Neuronal stem cell (in vitro differentiated cells): Measurements from ENCODE around the gene SAMD15. TPM values are rescaled to one million over a fixed set of nuclear protein-coding genes. Genes with fewer than 3 reads are reported as not detected.
"Not testable (repeated sequence)": the region's sequence is repeated elsewhere in the genome, so short reads cannot be mapped to it uniquely, and the experiment has no call there.

Source experiments
- DNase-seq: peaks from one replicate; pipeline ENCODE4 v3.0.0-alpha.2; 2013; ENCODE audit warnings: low spot score
- H2AFZ ChIP-seq: one replicate; pipeline ENCODE4 v1.6.1; 2013; ENCODE audit warnings: mild to moderate bottlenecking, low read length, inconsistent platforms
- H2AK5ac ChIP-seq: 2 replicates; pipeline ENCODE4 v1.6.1; 2013; ENCODE audit warnings: low read depth, mild to moderate bottlenecking, inconsistent platforms, low read length, moderate library complexity, mixed read lengths
- H2BK120ac ChIP-seq: 2 replicates; pipeline ENCODE4 v1.6.1; 2013; ENCODE audit warnings: low read depth, mild to moderate bottlenecking, inconsistent platforms, low read length, moderate library complexity, mixed read lengths
- H2BK12ac ChIP-seq: one replicate; pipeline ENCODE4 v1.6.1; 2013; ENCODE audit warnings: low read length, inconsistent platforms
- H2BK15ac ChIP-seq: 2 replicates; pipeline ENCODE4 v1.6.1; 2013; ENCODE audit warnings: mild to moderate bottlenecking, low read length, inconsistent platforms, mixed read lengths
- H2BK5ac ChIP-seq: one replicate; pipeline ENCODE4 v1.6.1; 2013; ENCODE audit warnings: inconsistent platforms, mild to moderate bottlenecking, low read length, moderate library complexity
- H3K14ac ChIP-seq: one replicate; pipeline ENCODE4 v1.6.1; 2013; ENCODE audit warnings: low read length, inconsistent platforms
- H3K18ac ChIP-seq: 2 replicates; pipeline ENCODE4 v1.6.1; 2013; ENCODE audit warnings: low read length, inconsistent platforms
- H3K23ac ChIP-seq: 2 replicates; pipeline ENCODE4 v1.6.1; 2013; ENCODE audit warnings: low read depth, mild to moderate bottlenecking, mixed read lengths, low read length, inconsistent platforms; ENCODE audit not compliant: poor library complexity
- H3K27ac ChIP-seq: replicated peaks from 3 replicates; pipeline ENCODE4 v1.5.1; 2013; ENCODE audit warnings: low read length, inconsistent platforms
- H3K27me3 ChIP-seq, 3 experiments: 2 replicates each; pipeline ENCODE4 v1.6.1; 2013; ENCODE audit warnings: low read length in 3 of 3, mild to moderate bottlenecking in 2 of 3, inconsistent platforms in 1 of 3, low read depth in 1 of 3, mixed read lengths in 1 of 3, moderate library complexity in 1 of 3; ENCODE audit not compliant: control insufficient read depth in 3 of 3, insufficient read depth in 3 of 3
- H3K36me3 ChIP-seq, 2 donors: replicated peaks in 1 of 2; 2 replicates each; pipeline ENCODE4 v1.6.1; 2013; ENCODE audit warnings: low read length in 2 of 2; ENCODE audit not compliant: control insufficient read depth in 2 of 2, insufficient read depth in 2 of 2
- H3K4ac ChIP-seq: 2 replicates; pipeline ENCODE4 v1.6.1; 2013; ENCODE audit warnings: inconsistent platforms, mild to moderate bottlenecking, low read length, moderate library complexity
- H3K4me1 ChIP-seq, 2 donors: 1 replicate in 1 of 2; 2 replicates in 1 of 2; pipeline ENCODE4 v1.6.1; 2013; ENCODE audit warnings: low read length in 2 of 2, low read depth in 1 of 2; ENCODE audit not compliant: control insufficient read depth in 2 of 2, insufficient read depth in 1 of 2
- H3K4me2 ChIP-seq: one replicate; pipeline ENCODE4 v1.6.1; 2013; ENCODE audit warnings: mild to moderate bottlenecking, low read length, inconsistent platforms; ENCODE audit not compliant: insufficient read depth, poor library complexity, severe bottlenecking
- H3K4me3 ChIP-seq, 2 donors: 2 replicates each; pipeline ENCODE4 v1.5.1; 2013; ENCODE audit warnings: low read length in 2 of 2, mild to moderate bottlenecking in 2 of 2, inconsistent platforms in 1 of 2, moderate library complexity in 1 of 2
- H3K79me1 ChIP-seq: one replicate; pipeline ENCODE4 v1.6.1; 2013; ENCODE audit warnings: low read depth, mild to moderate bottlenecking, inconsistent platforms, low read length, moderate library complexity
- H3K9ac ChIP-seq: one replicate; pipeline ENCODE4 v1.6.1; 2013; ENCODE audit warnings: mild to moderate bottlenecking, low read depth, low read length, inconsistent platforms; ENCODE audit not compliant: poor library complexity
- H3K9me3 ChIP-seq, 2 donors: replicated peaks in 1 of 2; 2 replicates each; pipeline versions ENCODE3 to v1.6.1; 2013; ENCODE audit warnings: low read length in 2 of 2, mild to moderate bottlenecking in 2 of 2, inconsistent platforms in 1 of 2, low read depth in 1 of 2, mixed read lengths in 1 of 2, moderate library complexity in 1 of 2; ENCODE audit not compliant: control insufficient read depth in 2 of 2, insufficient read depth in 1 of 2
- H4K8ac ChIP-seq: one replicate; pipeline ENCODE4 v1.6.1; 2013; ENCODE audit warnings: low read depth, mild to moderate bottlenecking, inconsistent platforms, low read length, moderate library complexity
- H4K91ac ChIP-seq: one replicate; pipeline ENCODE4 v1.6.1; 2013; ENCODE audit warnings: low read length, low read depth, mild to moderate bottlenecking, inconsistent platforms; ENCODE audit not compliant: poor library complexity
- WGBS, 2 donors: extraction: QIAGEN DNeasy Blood & Tissue Kit; methylation state at CpG; one replicate each; pipeline ENCODE4 v1.1.7; 2013; ENCODE audit warnings: missing lambda C conversion rate in 2 of 2, mixed read lengths in 1 of 2; ENCODE audit not compliant: insufficient read length in 2 of 2, insufficient replicate concordance in 1 of 2; ENCODE audit errors: extremely low coverage in 2 of 2; 5-methylcytosine and 5-hydroxymethylcytosine counted together
- polyA plus RNA-seq, 2 experiments: library from polyadenylated mRNA; stranded (reverse); fragments of 200-250 nt; gene quantifications; one replicate each; pipeline ENCODE4 v1.2.3, GENCODE V29; 2013

Gene SAMD15
- polyA plus RNA-seq (2013, experiment 1 of 2) = 0.92 TPM
- 0.82 TPM for polyA plus RNA-seq (2013, experiment 2 of 2)

GRCh38 chr14:77376771-77377501 is at the start of gene SAMD15, which contains the start of gene TMED8:
SAMD15 (plus strand) TSS chr14:77377379; CDS start chr14:77377419, 40 bp downstream.
TMED8 (minus strand) TSS chr14:77377094; CDS start chr14:77377053, 41 bp downstream.
- Histone ChIP-seq H2BK15ac (no peak within 1 kb of the TSS), H4K91ac (no peak within 1 kb of the TSS), H3K14ac (no peak within 1 kb of the TSS), H2BK12ac (no peak within 1 kb of the TSS), H3K27me3 (no peaks in the 10 kb centered on the region), H2BK120ac (no peak within 1 kb of the TSS), H3K23ac (peak within 1 kb of the TSS; percentile 48), H3K4me3 (peak within 1 kb of the TSS; percentile 90 to 97), H3K36me3 (peaks cover 0 to 3% of the 10 kb centered on the region in 2 donors), H2AFZ (peak within 1 kb of the TSS; percentile 97), H3K4ac (no peak within 1 kb of the TSS), H2AK5ac (no peak within 1 kb of the TSS), H3K9ac (peak within 1 kb of the TSS; percentile 93), H3K18ac (peak within 1 kb of the TSS; percentile 98), H3K27ac (peak within 1 kb of the TSS; percentile 95), H3K4me2 (peak within 1 kb of the TSS; percentile 65), H3K4me1 (peaks cover 10 to 18% of the 10 kb centered on the region in 2 donors), H2BK5ac (peak within 1 kb of the TSS; percentile 91), H3K9me3 (no peaks in the 10 kb centered on the region), H4K8ac (no peak within 1 kb of the TSS), H3K79me1 (peaks cover 3% of the 10 kb centered on the region)
- peak; percentile 88 for DNase-seq
- no CpG with 5 or more reads among the region's 69 CpGs for WGBS, 2 donors

DNA sequence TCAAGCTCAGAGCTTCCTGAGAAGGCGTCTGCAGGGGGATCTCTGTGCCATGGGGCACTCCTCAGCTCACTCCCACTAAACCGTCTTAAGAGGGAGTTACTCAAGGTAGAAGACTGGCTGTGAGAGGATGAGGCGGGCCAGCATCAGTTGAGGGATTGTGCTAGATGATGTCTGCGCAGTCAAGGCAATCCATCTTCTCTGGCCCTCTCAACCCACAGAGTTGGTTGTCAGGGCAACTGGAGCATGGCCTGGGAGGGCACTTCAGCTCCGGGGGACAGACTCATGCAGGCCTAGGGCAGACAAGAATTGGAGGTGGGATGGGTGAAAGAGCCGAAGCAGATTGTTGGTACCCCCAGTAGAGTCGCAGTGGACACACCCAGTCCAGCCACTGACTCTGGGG is 47.3 kb upstream of the SAMD15 start:
- Histone ChIP-seq H3K4me3 (no peak overlapping the region), H3K4me2 (no peak overlapping the region), H2AFZ (no peak overlapping the region), H3K4ac (no peak overlapping the region), H3K79me1 (no peaks in the 10 kb centered on the region), H3K27ac (no peak overlapping the region), H3K18ac (peak overlapping the region; percentile 13), H3K9ac (no peak overlapping the region), H2BK15ac (no peak overlapping the region), H3K36me3 (no peaks in the 10 kb centered on the region), H2BK12ac (no peak overlapping the region), H4K91ac (no peak overlapping the region), H2BK5ac (peak overlapping the region; percentile 39), H3K4me1 (no peaks in the 10 kb centered on the region), H3K9me3 (no peaks in the 10 kb centered on the region), H3K23ac (peak overlapping the region; percentile 61), H3K27me3 (no peaks in the 10 kb centered on the region), H4K8ac (no peak overlapping the region), H2AK5ac (no peak overlapping the region), H2BK120ac (no peak overlapping the region), H3K14ac (no peak overlapping the region)
- no peak for DNase-seq
- WGBS, 2 donors = no CpG with 5 or more reads among the region's 7 CpGs

DNA sequence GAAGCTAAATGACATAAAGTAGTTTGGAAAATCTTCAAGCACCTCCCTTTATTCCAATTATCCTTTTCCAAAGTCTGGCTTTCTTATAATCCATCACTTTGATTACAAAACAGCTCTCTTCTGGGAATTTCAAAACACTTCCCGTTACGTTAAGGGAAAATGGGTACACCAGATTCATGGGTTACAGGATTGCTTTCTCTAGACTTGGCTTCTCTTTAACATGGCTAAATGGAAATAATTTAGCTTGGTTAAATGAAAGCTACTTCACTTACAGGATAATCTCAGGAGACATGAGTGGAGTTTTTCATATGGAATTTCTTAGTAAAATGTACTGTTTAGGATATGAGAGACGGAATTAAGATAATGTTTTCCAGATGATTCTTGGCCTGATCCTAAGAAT is 41.6 kb upstream of the SAMD15 start:
- no peak for DNase-seq
- no peak overlapping the region for H3K4me2 ChIP-seq
- H2AFZ ChIP-seq = no peak overlapping the region
- H2BK5ac ChIP-seq = no peak overlapping the region
- H2AK5ac ChIP-seq = no peak overlapping the region
- H3K18ac ChIP-seq = no peak overlapping the region
- no peaks in the 10 kb centered on the region for H3K79me1 ChIP-seq
- no peak overlapping the region for H2BK120ac ChIP-seq
- no peak overlapping the region for H3K23ac ChIP-seq
- no peak overlapping the region for H3K14ac ChIP-seq
- no peak overlapping the region for H4K91ac ChIP-seq
- H3K4ac ChIP-seq = no peak overlapping the region
- no peak overlapping the region for H3K27ac ChIP-seq
- no peaks in the 10 kb centered on the region for H3K4me1 ChIP-seq
- H2BK15ac ChIP-seq = no peak overlapping the region
- peaks cover 2 to 27% of the 10 kb centered on the region in 2 donors for H3K36me3 ChIP-seq
- H3K9me3 ChIP-seq = no peaks in the 10 kb centered on the region
- WGBS, 2 donors = no CpG with 5 or more reads among the region's 3 CpGs
- H4K8ac ChIP-seq = no peak overlapping the region
- no peaks in the 10 kb centered on the region for H3K27me3 ChIP-seq
- no peak overlapping the region for H3K9ac ChIP-seq
- no peak overlapping the region for H2BK12ac ChIP-seq
- no peak overlapping the region for H3K4me3 ChIP-seq

- peaks cover 8 to 44% of the 10 kb centered on the region in 2 donors for H3K36me3 ChIP-seq
- not testable (repeated sequence) for H4K8ac ChIP-seq, DNase-seq, H3K4me2 ChIP-seq, H2BK120ac ChIP-seq, H3K79me1 ChIP-seq, H3K4me3 ChIP-seq, H3K23ac ChIP-seq, H3K27ac ChIP-seq, H3K18ac ChIP-seq, H2BK15ac ChIP-seq, H2AK5ac ChIP-seq, H3K4me1 ChIP-seq, H3K9me3 ChIP-seq, H2BK12ac ChIP-seq, H3K14ac ChIP-seq, H3K9ac ChIP-seq, H2BK5ac ChIP-seq, H3K27me3 ChIP-seq, H2AFZ ChIP-seq, H3K4ac ChIP-seq, H4K91ac ChIP-seq
- no CpG with 5 or more reads among the region's 9 CpGs for WGBS, 2 donors
Measured at GRCh38 chr14:77337255-77337654, 39.9 kb upstream of the SAMD15 start.
